MV-4-11 (cell line): ENCODE results near the gene TMBIM6.
"Not testable (repeated sequence)": the region's sequence is repeated elsewhere in the genome, so short reads cannot be mapped to it uniquely, and the experiment has no call there.

ENCODE experiments used
- DNase-seq: peaks from one replicate; lab custom pipeline; 2025; lab: John Stamatoyannopoulos, UW

TMBIM6 gene

DNA sequence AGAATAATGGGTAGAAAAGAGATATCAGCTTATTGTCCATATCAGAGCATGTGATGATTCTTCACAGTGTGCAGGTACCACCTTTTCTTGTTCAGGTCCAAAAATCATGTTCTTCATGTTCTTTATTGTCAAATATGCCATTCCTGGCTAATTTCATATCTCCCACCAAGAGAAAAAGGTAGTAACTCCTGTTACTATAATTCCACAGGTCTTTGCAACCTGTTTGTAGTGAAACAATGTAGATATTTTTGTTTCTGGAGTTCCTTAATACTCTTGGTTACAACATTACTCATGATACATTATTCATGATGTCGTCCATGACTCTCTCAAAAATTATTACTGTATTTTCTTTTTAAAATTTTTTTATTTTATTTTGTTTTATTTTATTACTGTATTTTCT is 11.3 kb upstream of the TMBIM6 start:
- DNase-seq, result no peak

DNA sequence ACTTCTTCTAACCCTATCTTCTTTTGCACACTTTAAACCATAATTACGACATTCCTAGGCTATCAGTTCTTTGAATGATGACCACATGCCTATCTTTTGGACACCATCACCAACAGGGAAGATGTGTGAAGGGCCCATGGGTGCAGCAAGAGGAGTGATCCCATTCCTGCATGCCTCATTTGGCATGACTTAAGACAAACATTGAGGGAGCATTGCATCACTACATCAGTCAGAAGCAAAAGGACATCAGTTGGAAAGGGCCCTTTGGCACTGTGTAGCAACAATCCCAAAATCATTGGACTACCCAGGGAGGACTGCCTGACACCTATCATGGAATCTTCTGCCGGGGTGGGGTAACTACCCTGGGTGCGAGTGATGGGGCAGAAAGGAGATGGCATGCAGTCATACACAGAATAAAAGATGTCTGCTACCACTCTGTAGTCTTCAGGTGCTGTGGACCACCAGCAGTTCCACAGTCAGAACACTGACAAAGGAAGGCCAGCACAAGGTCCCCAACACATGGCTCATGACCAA is 10.7 kb upstream of the TMBIM6 start:
- no peak for DNase-seq

DNA sequence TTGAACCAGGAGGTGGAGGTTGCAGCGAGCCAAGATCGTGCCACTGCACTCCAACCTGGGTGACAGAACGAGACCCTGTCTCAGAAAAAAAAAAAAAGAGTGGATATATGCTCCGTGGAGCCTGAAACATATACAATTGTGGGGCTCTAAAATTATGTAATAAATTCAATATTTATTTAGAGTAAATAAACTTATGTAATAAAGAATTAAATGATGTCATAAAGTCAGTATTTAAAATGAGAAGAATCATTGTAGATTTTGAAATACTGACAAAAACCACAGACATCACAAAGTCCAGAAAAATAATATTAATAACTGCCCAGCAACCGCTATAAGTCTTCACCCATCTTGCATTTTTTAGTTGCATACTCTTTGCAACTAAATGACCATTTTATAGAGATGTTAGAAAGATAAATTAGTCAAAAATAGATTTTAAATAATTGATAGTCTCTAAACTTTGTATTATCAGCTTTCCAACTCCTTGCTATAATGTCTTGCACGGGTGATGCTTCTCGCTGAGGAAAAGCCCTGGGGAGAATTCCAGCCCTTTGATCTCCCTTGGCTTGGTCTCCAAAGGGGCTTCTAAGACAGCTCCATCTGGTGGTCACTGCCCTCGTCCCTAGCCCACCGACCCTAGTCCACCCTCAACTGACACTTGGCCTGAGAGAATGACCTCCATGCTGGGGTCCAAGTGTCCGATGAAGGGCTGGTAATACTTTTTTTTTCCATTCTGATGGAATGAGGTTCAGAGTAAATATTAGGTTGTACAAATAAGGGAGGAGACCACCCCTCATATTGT is 7.9 kb upstream of the TMBIM6 start:
- no peak for DNase-seq

DNA sequence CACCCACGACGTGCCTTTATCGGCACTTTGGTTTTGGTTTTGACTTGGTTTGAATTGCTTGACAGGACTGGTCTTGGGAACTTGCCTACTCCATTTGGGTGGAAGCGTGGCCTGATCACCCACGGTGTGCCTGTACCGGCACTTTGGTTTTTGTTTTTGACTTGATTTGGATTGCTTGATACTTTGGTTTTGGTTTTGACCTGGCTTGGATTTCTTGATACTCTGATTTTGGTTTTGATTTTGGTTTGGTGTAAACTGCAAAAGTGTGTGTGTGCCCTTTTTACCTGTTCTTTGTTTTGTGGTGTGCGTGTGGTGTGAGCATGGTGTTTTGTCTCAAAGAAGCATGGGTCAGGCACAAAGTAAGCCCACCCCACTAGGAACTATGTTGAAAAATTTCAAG is 6.5 kb upstream of the TMBIM6 start:
- not testable (repeated sequence) for DNase-seq

DNA sequence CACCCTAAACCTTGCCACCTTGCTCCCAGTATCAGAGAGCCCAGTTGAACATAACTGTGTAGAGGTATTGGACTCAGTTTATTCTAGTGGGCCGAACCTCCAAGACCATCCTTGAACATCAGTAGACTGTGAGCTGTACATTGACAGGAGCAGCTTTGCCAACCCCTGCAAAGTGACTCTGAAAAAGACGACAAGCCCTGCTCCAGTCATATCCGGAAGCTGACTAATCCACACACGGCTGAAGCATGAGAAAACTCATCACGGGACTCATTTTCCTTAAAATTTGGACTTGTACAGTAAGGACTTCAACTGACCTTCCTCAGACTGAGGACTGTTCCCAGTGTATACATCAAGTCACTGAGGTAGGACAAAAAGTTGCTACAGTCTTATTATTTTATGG is 2.6 kb upstream of the TMBIM6 start:
- DNase-seq, result not testable (repeated sequence)

DNA sequence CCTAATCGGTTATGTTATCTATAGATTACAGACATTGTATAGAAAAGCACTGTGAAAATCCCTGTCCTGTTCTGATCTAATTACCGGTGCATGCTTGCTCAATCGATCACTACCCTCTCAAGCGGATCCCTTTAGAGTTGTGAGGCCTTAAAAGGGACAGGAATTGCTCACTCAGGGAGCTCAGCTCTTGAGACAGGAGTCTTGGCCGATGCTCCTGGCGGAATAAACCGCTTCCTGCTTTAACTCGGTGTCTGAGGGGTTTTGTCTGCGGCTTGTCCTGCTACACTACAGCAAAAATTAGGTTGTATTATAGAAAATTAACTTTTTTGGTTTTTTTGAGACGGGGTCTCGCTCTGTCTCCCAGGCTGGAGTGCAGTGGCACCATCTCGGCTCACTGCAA is 1.1 kb upstream of the TMBIM6 start:
- not testable (repeated sequence) for DNase-seq

DNA sequence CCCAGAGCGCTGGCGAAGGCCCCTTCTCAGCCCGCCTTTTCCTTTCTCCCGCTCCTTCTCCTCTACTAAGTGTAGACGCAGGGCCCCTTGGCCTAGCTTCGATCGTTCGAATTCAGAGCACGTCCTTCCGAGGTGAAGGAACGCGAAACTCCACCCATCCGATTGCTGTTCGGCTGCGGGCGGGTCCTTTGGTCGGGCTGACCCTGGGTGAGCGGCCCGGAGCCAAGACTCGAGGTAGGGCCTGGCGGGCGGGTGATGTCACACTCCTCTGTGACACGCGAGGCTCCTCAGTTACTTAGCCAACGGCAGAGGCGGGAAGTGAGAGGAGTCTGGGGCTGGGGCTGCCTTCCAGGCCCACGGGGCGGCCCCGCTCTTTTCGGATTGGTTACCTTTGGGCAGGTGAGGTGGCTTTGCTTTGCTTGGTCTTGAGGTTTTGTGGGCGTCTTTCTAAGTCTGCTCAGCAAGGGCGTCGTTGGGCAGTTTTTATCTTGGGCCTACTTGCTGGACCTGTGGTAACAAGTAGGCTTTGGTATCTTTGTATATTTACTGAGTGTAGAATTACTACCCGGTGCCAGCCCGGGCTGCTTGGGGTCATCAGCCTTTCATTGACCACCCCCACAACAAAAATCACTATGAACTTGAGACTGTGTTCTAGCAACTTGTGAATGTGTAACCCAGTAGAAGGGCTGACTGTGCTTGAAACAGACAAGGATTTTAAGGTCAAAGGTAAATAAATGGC is 694 bp downstream of the TMBIM6 start:
- peak; percentile 89 for DNase-seq

DNA sequence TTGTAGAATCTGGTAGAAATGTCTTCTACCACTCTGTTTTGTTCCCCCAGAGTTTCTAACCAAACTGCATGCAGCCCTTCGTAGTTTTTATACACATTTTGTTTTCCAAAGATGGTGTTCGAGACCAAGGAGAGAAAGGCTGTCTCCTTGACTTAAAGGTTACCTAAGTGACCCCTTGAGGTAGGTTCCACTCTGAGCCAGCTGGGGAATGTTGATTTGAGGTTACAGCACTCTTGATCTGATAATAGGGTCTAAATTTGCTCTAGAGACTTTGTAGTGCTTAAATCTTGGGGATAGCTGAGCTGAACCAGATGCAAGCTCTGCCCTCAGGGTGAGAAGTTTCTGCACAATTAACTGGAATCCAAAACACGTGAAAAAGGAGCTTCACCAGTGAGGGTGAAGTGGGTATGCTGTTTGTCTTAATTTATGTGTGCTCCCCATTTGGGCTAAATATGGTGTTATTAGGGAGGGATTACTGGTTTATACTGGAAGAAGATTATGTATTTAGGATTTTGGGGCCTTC is 3.1 kb downstream of the TMBIM6 start:
- no peak for DNase-seq

DNA sequence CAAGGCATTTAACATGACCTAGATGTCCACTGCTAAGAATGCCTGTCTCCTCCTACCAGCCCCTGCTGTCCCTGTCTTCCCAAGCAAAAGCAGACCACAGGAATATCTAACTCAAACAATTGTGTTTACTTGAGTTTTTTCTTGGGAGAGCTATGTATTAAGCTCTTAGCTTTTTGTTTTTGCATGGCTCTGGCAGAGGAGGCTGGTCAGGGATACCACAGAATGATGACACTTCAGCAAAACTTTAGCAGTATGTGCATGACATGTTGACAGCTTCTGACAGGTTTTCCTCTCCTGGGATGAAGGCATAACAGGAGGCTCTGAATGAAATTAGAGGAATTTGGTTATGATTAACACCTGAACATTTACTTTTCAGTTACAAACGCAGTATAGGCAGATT is 6.9 kb downstream of the TMBIM6 start:
- DNase-seq, result no peak

DNA sequence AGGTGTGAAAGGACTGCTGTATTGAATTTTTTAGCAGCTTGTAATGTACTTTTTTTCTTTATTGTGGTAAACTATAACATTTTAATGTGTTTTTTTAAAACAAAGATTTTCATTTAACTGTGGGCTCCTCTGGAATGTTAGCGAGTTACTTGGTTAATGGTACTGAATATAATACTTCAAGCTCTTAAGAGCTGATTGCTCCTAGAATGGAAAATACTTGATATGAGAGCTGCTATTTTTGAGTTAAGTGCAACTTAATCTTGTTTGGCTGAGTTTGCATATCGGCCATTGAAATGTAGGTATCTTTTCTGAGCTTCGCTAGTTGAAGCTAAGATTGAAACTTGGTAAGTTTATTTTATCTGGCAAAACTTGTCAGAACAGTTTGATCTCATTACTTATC is 7.4 kb downstream of the TMBIM6 start:
- DNase-seq, result no peak

DNA sequence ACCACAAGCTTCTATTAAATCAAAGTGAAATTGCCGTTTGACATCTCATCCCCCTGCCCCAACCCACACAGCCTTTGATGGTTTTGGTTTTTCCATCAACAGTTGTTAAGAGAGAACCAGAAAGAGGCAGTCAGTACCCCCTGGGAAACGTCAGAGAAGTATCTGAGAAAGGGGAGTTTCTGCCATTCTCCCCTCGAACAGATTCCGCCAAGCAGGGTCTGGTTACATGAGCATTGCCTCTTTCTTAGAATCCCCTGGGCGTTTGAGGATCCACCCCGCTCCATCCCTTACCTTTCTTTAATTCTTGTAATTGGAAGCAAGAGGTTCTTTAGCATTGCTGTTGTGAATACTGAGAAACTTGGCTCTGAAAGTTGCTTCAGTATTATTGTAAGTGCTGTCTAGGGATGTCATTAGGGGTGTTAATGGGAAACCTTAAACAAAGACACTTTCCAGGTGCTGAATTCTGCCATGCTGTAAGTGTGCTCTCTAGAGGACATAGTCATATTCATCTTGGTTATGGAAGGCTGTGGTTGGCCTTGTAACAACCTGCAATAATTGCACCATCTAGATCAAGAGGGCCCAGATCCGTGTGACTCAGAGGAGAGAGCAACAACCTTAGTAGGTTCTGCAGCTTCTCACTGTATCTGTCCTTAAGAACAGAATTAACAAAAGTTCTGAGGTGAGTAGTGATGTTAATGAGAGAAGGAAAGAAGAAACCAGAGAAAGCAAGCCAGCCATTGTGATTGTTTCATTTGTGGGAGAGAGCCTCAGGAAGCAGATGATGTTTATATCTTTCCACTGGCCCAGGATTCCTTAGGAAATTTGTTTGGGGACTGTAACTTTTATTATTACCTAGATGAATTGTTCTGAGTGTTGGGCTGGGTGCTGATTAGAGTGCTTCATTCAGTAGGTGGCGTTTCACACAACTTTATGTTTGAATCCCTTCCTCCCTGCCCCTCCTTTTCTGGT is 9.0 kb downstream of the TMBIM6 start:
- DNase-seq, result peak; percentile 77

DNA sequence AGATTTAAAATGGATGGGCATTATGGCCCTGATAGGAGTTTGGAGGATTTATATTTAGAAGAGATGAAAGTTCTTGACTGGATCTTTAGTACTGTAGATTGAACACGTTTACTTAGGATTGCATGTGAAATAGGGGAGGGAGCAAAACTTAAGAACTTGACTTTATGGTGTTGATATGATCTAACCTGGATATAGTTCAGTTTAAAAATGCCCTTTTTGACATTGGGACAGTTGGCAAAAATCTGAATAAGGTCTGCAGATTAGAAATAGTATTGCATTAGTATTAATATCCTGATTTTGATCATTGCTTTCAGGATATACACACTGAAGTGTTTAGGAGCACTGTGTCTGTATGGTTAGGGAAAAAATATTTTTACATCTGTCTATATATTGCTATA is 9.6 kb downstream of the TMBIM6 start:
- no peak for DNase-seq

DNA sequence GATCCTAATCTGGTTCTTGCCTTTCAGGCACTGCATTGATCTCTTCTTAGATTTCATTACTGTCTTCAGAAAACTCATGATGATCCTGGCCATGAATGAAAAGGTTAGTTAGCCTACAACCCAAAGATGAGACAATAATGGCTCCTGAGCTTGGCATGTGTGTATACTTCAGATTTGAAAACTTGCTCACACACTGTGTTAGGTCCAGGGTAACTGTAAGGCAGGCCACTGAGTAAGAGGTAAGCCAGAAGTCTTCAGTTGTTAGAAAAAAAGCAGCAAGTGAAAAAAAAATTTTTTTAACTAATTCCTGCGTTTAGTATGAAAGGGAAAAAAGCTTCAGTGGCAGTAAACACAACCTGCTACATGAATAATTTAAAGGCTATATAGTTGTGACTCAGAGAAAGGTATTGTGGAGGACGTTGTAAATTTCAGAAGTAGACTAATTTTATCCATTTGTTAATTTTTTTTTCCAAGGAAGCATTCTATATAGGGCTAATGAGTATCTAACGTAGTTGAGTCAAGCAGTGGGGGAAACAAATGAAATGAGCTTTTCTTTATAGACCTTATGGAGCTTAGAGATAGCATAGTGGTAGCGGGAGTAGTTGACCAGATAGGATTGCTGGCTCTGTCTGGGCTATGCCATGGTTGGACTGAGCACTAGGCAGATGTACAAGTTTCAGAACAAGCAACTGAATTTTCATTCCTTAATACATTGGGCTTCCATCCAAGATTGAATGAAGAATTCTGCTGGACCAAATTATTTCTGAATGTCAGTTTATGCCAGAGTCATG is 20.5 kb downstream of the TMBIM6 start:
- no peak for DNase-seq

DNA sequence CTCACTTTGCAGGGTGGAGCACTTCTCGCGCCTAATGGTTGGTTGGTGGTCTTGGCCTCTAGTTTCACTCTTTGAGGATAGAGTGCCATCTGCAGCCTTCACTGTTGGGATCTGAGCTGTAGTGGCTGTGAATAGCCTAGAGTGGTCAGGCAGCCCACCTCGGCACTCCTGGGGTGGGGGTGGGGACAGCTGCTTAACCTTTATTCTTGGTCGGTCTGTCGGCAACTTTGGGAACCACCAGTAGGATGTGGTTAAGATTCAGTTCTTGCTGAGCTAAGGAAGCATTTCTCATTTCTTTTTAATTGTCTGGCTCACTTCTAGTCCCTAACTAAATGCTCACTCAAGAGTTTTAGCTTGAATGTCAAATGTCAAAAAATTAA is 21.1 kb downstream of the TMBIM6 start:
- peak; percentile 30 for DNase-seq

DNA sequence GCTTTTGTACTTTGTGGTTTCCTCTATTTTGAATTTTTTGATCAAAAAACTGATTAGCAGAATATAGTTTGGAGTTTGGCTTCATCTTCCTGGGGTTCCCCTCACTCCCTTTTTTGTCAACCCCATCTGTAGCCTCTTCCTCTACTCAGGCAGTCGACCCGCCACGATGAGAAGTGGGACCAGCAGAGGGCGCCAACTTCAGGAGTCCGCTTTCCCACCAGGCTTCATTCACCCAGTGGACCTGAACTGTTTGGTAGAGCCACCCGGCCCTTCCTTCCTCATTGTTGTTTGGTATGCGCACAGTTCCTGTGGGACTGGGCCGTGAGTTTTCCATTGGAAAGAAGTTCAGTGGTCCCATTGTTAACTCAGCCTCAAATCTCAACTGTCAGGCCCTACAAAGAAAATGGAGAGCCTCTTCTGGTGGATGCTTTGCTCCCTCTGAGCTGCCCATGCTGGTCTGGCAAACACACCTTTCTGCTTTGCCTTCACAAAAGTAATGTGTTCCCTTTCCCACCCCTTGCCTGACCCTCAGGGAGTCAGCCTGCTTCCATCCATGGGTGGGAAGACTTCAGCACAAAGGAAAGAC is 21.7 kb downstream of the TMBIM6 start:
- DNase-seq, result peak; percentile 10

DNA sequence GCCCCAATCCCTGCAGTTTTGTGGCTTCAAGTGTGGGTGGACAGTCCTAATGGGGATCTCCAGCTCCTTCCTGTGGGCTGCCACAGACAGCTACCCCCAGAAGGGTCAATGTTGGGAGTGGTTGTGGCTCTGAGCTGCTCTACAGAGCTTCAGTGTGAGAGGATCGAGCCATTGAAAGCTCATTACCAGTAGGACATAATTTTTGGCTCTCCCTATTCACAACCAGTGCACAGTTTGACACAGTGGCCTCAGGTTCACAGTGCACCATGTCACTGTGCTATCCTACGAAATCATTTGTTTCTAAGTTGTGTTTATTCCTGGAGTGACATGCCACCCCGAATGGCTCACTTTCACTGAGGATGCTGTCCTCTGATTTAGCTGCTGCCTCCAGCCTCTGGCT is 22.8 kb downstream of the TMBIM6 start:
- DNase-seq, result no peak

DNA sequence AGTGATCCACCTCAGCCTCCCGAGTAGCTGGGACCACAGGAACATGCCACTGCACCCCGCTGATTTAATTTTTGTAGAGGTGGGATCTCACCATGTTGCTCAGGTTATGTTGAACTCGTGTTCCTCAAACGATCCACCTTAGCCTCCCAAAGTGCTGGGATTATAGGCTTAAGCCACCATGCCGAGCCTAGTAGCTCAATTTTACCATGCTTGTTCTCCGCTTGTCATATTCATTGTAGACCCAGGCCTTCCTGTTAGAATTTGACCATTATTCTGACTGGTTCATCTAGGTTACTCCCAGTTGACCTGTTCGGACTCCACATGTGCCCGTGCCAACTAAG is 24.7 kb downstream of the TMBIM6 start:
- DNase-seq, result no peak

DNA sequence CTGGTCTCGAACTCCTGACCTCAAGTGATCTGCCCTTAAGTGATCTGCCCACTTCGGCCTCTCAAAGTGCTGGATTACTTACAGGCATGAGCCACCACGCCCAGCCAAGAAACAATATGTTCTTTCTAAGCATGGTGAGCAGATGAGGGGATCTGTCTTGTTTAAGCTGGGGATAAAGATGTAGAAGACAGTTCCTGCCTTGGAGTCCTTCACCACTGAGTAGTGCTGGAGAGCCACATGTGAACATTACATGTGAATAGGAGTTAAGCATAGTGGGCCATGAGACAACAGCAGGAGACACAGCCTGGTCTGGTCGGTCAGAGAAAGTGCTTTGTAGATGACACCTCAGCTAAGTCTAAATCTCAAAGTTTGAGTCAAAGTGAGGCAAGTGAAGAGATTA is 26.0 kb downstream of the TMBIM6 start:
- no peak for DNase-seq

DNA sequence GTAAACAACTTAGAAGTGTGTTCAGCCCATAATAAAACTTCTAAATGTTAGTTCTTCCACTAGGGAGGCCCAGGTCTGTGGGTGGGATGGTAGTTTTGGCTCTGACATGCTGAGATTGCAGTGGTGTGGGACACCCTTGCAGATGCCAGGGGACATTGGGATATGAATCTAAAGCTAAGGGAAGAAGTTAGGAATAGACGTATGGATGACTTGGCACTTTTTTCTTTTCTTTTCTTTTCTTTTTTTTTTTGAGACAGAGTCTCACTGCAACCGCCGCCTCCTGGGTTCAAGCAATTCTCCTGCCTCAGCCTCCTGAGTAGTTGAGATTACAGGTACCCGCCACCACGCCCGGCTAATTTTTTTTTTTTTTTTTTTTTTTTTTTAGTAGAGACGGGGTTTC is 31.7 kb downstream of the TMBIM6 start:
- DNase-seq, result not testable (repeated sequence)

DNA sequence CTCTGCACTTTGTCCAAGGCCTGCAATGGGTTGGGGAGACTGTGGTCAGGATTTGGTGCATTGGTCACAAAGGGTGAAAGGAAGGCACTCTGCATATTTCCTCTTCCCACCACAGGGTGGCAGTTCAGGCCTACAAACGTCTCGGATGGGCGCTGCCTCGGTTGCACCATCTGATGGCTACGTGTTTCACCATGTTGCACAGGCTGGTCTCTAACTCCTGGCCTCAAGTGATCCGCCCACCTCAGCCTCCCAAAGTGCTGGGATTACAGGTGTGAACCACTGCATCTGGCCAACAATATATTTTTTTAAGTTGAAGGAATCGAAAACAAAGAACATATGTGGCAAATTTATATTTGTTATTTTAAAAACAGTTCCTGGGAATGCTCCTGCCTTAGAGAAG is 35.1 kb downstream of the TMBIM6 start:
- DNase-seq, result peak; percentile 74

DNA sequence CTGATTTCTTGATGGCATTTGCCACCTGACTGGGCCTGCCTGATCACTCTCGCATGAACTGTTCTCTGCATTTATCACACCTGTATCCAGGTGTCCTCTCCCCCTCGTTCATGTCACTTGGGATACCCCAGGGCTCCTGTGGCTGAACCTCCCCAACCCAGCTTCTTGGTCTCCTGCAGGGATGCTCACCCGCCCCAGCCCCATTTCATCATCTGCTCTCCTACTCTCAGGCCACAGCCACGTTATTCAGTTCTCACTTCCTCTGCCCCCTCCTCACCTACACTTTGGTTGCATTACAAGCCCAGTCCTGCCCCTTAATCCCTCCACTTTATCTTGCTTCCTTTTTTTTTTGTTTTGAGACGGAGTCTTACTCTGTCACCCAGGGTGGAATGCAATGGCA is 35.5 kb downstream of the TMBIM6 start:
- peak; percentile 84 for DNase-seq
